GM12874 (cell line): ENCODE results near the gene VPS52.

Experiments used
- TF ChIP-seq, protein P1 (sequence below): IDR thresholded peaks from 2 replicates; pipeline ENCODE4 v1.5.1; 2011; ENCODE audit warnings: low read depth, mild to moderate bottlenecking, control low read depth, low read length, moderate library complexity; ENCODE audit not compliant: insufficient read depth

VPS52 gene

GRCh38 chr6:33280539-33280938 lies 8.9 kb upstream of the VPS52 start:
- TF ChIP-seq, protein P1, sequence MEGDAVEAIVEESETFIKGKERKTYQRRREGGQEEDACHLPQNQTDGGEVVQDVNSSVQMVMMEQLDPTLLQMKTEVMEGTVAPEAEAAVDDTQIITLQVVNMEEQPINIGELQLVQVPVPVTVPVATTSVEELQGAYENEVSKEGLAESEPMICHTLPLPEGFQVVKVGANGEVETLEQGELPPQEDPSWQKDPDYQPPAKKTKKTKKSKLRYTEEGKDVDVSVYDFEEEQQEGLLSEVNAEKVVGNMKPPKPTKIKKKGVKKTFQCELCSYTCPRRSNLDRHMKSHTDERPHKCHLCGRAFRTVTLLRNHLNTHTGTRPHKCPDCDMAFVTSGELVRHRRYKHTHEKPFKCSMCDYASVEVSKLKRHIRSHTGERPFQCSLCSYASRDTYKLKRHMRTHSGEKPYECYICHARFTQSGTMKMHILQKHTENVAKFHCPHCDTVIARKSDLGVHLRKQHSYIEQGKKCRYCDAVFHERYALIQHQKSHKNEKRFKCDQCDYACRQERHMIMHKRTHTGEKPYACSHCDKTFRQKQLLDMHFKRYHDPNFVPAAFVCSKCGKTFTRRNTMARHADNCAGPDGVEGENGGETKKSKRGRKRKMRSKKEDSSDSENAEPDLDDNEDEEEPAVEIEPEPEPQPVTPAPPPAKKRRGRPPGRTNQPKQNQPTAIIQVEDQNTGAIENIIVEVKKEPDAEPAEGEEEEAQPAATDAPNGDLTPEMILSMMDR = no peak

DNA sequence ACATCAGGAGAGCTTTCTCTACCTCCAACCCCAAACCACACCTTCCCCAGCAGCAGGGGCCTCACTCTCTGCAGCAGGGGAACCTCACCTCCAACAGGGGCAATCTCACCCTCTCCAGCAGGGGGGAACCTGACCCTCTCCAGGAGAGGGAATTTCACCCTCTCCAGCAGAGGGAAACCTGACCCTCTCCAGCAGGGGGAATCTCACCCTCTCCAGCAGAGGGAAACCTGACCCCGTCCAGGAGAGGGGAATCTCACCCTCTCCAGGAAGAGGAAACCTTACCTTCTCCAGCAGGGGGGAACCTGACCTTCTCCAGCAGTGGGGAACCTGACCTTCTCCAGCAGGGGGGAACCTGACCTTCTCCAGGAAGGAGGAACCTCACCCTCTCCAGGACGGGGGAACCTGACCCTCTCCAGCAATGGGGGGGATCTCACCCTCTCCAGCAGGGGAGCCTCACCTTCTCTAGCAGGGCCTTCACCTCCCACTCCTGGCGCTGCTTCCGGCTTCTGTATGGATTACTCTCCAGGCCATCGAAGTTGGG lies 8.4 kb upstream of the VPS52 start:
- TF ChIP-seq, protein P1 = peak; percentile 30; the same call in 1 of the 2 replicates

GRCh38 chr6:33279257-33279695 lies 7.6 kb upstream of the VPS52 start:
- TF ChIP-seq, protein P1 = no peak

GRCh38 chr6:33278810-33279209 lies 7.1 kb upstream of the VPS52 start:
- TF ChIP-seq, protein P1 = no peak

- TF ChIP-seq, protein P1 = no peak
Measured at GRCh38 chr6:33278392-33278741, 6.7 kb upstream of the VPS52 start.

DNA sequence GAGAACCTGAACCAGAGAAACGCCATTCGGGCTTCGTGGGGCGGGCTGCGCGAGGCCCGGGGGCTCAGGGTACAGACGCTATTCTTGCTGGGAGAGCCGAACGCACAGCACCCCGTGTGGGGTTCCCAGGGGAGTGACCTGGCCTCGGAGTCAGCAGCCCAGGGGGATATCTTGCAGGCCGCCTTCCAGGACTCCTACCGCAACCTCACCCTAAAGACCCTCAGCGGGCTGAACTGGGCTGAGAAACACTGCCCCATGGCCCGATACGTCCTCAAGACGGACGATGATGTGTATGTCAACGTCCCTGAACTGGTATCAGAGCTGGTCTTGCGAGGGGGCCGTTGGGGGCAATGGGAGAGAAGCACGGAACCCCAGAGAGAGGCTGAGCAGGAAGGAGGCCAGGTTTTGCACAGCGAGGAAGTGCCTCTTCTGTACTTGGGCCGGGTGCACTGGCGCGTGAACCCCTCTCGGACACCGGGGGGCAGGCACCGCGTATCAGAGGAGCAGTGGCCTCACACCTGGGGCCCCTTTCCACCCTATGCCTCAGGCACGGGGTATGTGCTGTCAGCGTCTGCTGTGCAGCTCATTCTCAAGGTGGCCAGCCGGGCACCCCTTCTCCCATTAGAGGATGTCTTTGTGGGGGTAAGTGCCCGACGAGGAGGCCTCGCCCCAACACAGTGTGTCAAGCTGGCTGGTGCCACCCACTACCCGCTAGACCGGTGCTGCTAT lies 6.2 kb upstream of the VPS52 start:
- TF ChIP-seq, protein P1 = no peak

- TF ChIP-seq, protein P1 = peak; percentile 68
Measured at GRCh38 chr6:33276864-33277662, 5.4 kb upstream of the VPS52 start, which contains the start of gene B3GALT4. Gene B3GALT4 (plus strand): TSS chr6:33277123. CDS start chr6:33277420, 297 bp downstream.
